Measurements from ENCODE around the gene THSD4.

Gene THSD4

GRCh38 chr15:71825021-71825730 lies 709.9 kb downstream of the THSD4 start:
- DNase-seq = no peak

DNA sequence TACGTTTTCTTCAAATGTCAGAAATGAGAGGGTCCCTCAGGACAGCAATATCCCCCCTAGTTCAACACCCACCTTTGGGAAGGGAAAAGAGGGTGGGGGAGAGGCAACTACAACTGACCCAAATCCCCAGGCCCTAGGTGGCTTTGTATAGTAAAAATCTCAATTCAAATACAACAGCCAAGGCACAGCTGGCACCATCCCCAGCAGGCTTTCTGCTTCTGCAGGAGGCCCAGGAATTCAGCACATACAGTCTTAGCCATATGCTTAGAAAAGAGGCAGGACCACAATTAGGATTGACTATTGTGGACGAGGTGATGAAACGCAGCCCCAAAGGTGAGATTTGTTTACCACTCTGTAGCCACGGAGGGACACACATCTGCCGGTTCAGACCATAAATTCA lies 710.9 kb downstream of the THSD4 start:
- DNase-seq = no peak

DNA sequence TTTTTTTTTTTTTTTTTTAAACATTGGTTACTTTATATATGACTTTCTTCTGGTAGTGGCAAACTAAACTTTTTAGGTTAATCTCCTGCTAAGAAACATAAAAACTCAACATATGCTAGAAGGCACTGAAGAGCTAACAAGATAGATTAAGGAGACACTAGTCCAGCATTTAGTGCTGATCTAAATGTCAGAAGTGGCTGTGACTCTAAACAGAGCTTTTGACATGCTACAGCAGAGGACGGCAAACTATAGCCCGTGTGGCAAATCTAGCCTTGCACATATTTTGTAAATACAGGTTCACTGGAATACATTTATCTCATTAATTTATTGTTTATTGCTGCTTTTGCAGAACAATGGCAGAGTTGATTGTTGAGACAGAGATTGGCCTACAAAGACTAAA lies 715.7 kb downstream of the THSD4 start:
- no peak for DNase-seq
